HepG2 (cell line): Measurements from ENCODE around the gene TMEM74B. TPM values are rescaled to one million over a fixed set of nuclear protein-coding genes. Genes with fewer than 3 reads are reported as not detected.

Experiments
- ATAC-seq: fragments of 200-7000 bp; cut with Tn5 transposase; 3 replicates; pipeline ENCODE4 v1.9.1; 2020; ENCODE audit warnings: mild to moderate bottlenecking, moderate library complexity
- BruUV-seq: library from RNA; stranded (reverse); fragments of 400-500 nt; replicated peaks from 2 replicates; lab custom pipeline; 2021; lab: Mats Ljungman, UMichigan
- CTCF ChIA-PET: fragments of 300-600 bp; formaldehyde crosslinking; extraction: SDS; loops from one replicate; lab custom pipeline; 2021; ENCODE audit warnings: low total read pairs, inconsistent platforms, low intra/inter-chr PET ratio; lab: Yijun Ruan, JAX
- POLR2A ChIA-PET: fragments of 350-600 bp; sonication (Branson Sonifier 250); formaldehyde crosslinking; loops from one replicate; lab custom pipeline; 2020; ENCODE audit warnings: antibody characterized with exemption, inconsistent platforms; lab: Yijun Ruan, JAX
- DNase-seq: peaks from one replicate; pipeline ENCODE4 v3.0.0-alpha.2; 2015; ENCODE audit warnings: low spot score
- FAIRE-seq: peaks from 3 replicates; lab custom pipeline; 2011; peaks lifted over from hg19 to GRCh38; lab: Jason Lieb, UNC
- H2AFZ ChIP-seq: one replicate; pipeline ENCODE4 v1.6.1; 2011; ENCODE audit warnings: low read length, inconsistent platforms
- H3K27ac ChIP-seq: fragments of 300-600 bp; 3 replicates; pipeline ENCODE4 v1.8.0; 2011; ENCODE audit warnings: mixed run types, mild to moderate bottlenecking, mixed read lengths, low read length, inconsistent platforms; ENCODE audit not compliant: insufficient read depth; ENCODE audit errors: extremely low read length
- H3K27me3 ChIP-seq, 2 experiments: fragments of 200-600 bp in 1 of 2; 2 replicates in 1 of 2; 3 replicates in 1 of 2; pipeline versions ENCODE4 v1.6.0 to v1.8.0; 2011; ENCODE audit warnings: low read length in 2 of 2, mild to moderate bottlenecking in 2 of 2, moderate library complexity in 2 of 2, inconsistent platforms in 1 of 2; ENCODE audit not compliant: insufficient read depth in 2 of 2, control insufficient read depth in 1 of 2
- H3K36me3 ChIP-seq, 2 experiments: fragments of 200-600 bp in 1 of 2; replicated peaks in 1 of 2; 2 replicates in 1 of 2; 3 replicates in 1 of 2; pipeline versions ENCODE4 v1.5.1 to v1.8.0; 2011; ENCODE audit warnings: low read length in 2 of 2, inconsistent platforms in 1 of 2; ENCODE audit not compliant: insufficient read depth in 2 of 2, control insufficient read depth in 1 of 2
- H3K4me1 ChIP-seq: 2 replicates; pipeline ENCODE4 v1.5.1; 2012; ENCODE audit warnings: low read length, inconsistent platforms; ENCODE audit not compliant: insufficient read depth
- H3K4me2 ChIP-seq: 2 replicates; pipeline ENCODE4 v1.6.0; 2011; ENCODE audit warnings: low read depth, low read length, inconsistent platforms
- H3K4me3 ChIP-seq, 3 experiments: fragments of 200-600 bp in 1 of 3; sonication (generic), shearing (Covaris generic) in 1 of 3; replicated peaks in 1 of 3; 2 replicates each; pipeline ENCODE4 v1.5.1; 2011 to 2016; ENCODE audit warnings: low read length in 3 of 3, inconsistent platforms in 2 of 3, low read depth in 2 of 3, mild to moderate bottlenecking in 2 of 3, control low read depth in 1 of 3, mixed read lengths in 1 of 3; ENCODE audit not compliant: insufficient read depth in 1 of 3
- H3K79me2 ChIP-seq: one replicate; pipeline ENCODE4 v1.6.1; 2011; ENCODE audit warnings: low read length, inconsistent platforms; ENCODE audit not compliant: insufficient read depth
- H3K9ac ChIP-seq: 2 replicates; pipeline ENCODE4 v1.6.0; 2011; ENCODE audit warnings: mild to moderate bottlenecking, low read depth, low read length, inconsistent platforms; ENCODE audit not compliant: insufficient read depth
- H3K9me3 ChIP-seq: 2 replicates; pipeline ENCODE4 v1.5.1; 2012; ENCODE audit warnings: mild to moderate bottlenecking, low read length
- H4K20me1 ChIP-seq: 2 replicates; pipeline ENCODE4 v1.6.0; 2011; ENCODE audit warnings: inconsistent platforms, mild to moderate bottlenecking, low read length, moderate library complexity; ENCODE audit not compliant: insufficient read depth
- ARID2 ChIP-seq: sonication (generic); formaldehyde crosslinking; IDR thresholded peaks from 2 replicates; pipeline ENCODE4 v1.8.1; 2022; ENCODE audit warnings: mild to moderate bottlenecking, missing genetic modification reagents, borderline replicate concordance
- ATF5 ChIP-seq: sonication (generic); formaldehyde crosslinking; IDR thresholded peaks from 2 replicates; pipeline ENCODE4 v1.4.0; 2020; ENCODE audit warnings: mild to moderate bottlenecking, low read depth, missing genetic modification reagents
- CERS6 ChIP-seq: sonication (generic); formaldehyde crosslinking; IDR thresholded peaks from 2 replicates; pipeline ENCODE4 v1.5.0; 2020; ENCODE audit warnings: missing genetic modification reagents
- EEA1 ChIP-seq: sonication (generic); formaldehyde crosslinking; IDR thresholded peaks from 2 replicates; pipeline ENCODE4 v1.5.1; 2020; ENCODE audit warnings: mild to moderate bottlenecking, missing genetic modification reagents, borderline replicate concordance
- ISX ChIP-seq: sonication (generic); formaldehyde crosslinking; conservative IDR thresholded peaks from 2 replicates; pipeline ENCODE4 v1.5.0; 2020; ENCODE audit warnings: missing genetic modification reagents
- KMT2B ChIP-seq: IDR thresholded peaks from 2 replicates; pipeline ENCODE4 v1.6.1; 2016; ENCODE audit warnings: missing genetic modification reagents, missing compliant biosample characterization
- MEIS2 ChIP-seq: sonication (generic); formaldehyde crosslinking; IDR thresholded peaks from 2 replicates; pipeline ENCODE4 v1.9.0; 2021; ENCODE audit warnings: mild to moderate bottlenecking, missing genetic modification reagents
- MYPOP ChIP-seq: sonication (generic); formaldehyde crosslinking; IDR thresholded peaks from 2 replicates; pipeline ENCODE4 v1.8.1; 2023; ENCODE audit warnings: mild to moderate bottlenecking, moderate library complexity, missing genetic modification reagents
- POGK ChIP-seq: sonication (generic); formaldehyde crosslinking; conservative IDR thresholded peaks from 2 replicates; pipeline ENCODE4 v1.8.0; 2022; ENCODE audit warnings: mild to moderate bottlenecking, moderate library complexity, missing genetic modification reagents
- REPIN1 ChIP-seq: sonication (generic); formaldehyde crosslinking; IDR thresholded peaks from 2 replicates; pipeline ENCODE4 v1.8.0; 2022; ENCODE audit warnings: missing genetic modification reagents, low read depth, mild to moderate bottlenecking, borderline replicate concordance
- SMAD1 ChIP-seq: sonication (generic); formaldehyde crosslinking; IDR thresholded peaks from 2 replicates; pipeline ENCODE4 v1.4.0; 2020; ENCODE audit warnings: missing genetic modification reagents, low read depth, mild to moderate bottlenecking, borderline replicate concordance
- SNRNP70 ChIP-seq: fragments of 200-400 bp; formaldehyde crosslinking; IDR thresholded peaks from 2 replicates; pipeline ENCODE4 v1.6.1; 2017; ENCODE audit warnings: mild to moderate bottlenecking, low read depth, low read length, moderate library complexity
- TBL1XR1 ChIP-seq: fragments of 150-350 bp; IDR thresholded peaks from 2 replicates; pipeline ENCODE4 v1.6.1; 2014; ENCODE audit warnings: borderline replicate concordance, low read length; ENCODE audit not compliant: partially characterized antibody
- ZBTB42 ChIP-seq: sonication (generic); formaldehyde crosslinking; IDR thresholded peaks from 2 replicates; pipeline ENCODE4 v1.5.0; 2020; ENCODE audit warnings: mild to moderate bottlenecking, missing genetic modification reagents
- ZBTB7B ChIP-seq: sonication (generic); formaldehyde crosslinking; IDR thresholded peaks from 2 replicates; pipeline ENCODE4 v1.4.0; 2020; ENCODE audit warnings: missing genetic modification reagents
- ZNF563 ChIP-seq: sonication (generic); formaldehyde crosslinking; IDR thresholded peaks from 2 replicates; pipeline ENCODE4 v1.8.0; 2022; ENCODE audit warnings: mild to moderate bottlenecking, moderate library complexity, missing genetic modification reagents
- WGBS: methylation state at CpG from one replicate; pipeline ENCODE4 v1.1.6; 2017; ENCODE audit warnings: low lambda C conversion rate; 5-methylcytosine and 5-hydroxymethylcytosine counted together
- in situ Hi-C: cut with HindIII; loops from 2 replicates; pipeline ENCODE4 v1.10.0; 2017; ENCODE audit warnings: low pct_unique_long_range_greater_than_20kb; ENCODE audit not compliant: extremely low pct_ligation_motif_present
- intact Hi-C: fragments of 100-400 bp; cut with micrococcal nuclease; formaldehyde crosslinking; loops from one replicate; pipeline ENCODE4 v1.10.0; 2022; ENCODE audit not compliant: unreplicated experiment
- polyA plus RNA-seq, 8 experiments: library from polyadenylated mRNA; depleted of rRNA in 3 of 8; stranded (reverse) in 7 of 8; unstranded in 1 of 8; fragments of >200 nt; fragmentation: Illumina TruSeq in 4 of 8; extraction: Trizol in 4 of 8; gene quantifications; 2 replicates each; pipeline versions ENCODE4 v1.2.1 to v1.2.3, GENCODE V29; 2011 to 2016; ENCODE audit warnings: low read depth in 4 of 8, missing spikeins in 1 of 8, mixed read lengths in 1 of 8; ENCODE audit not compliant: insufficient read depth in 1 of 8
- total RNA-seq, 5 experiments: library from RNA; depleted of rRNA; stranded (reverse); fragments of >200 nt; fragmentation: Illumina TruSeq; extraction: Trizol; gene quantifications; 2 replicates each; pipeline ENCODE4 v1.2.3, GENCODE V29; 2016; ENCODE audit warnings: low read depth in 1 of 5
- TF ChIP-seq, protein P1 (sequence below): sonication (generic); formaldehyde crosslinking; IDR thresholded peaks from 2 replicates; pipeline ENCODE4 v1.4.0; 2020; ENCODE audit warnings: missing genetic modification reagents

Gene TMEM74B
- total and polyA plus RNA-seq, 2 of the 13 experiments (the other 11 are each of a cell fraction or from before 2014, with no cell fraction given), result 4.7 to 18.4 TPM

DNA sequence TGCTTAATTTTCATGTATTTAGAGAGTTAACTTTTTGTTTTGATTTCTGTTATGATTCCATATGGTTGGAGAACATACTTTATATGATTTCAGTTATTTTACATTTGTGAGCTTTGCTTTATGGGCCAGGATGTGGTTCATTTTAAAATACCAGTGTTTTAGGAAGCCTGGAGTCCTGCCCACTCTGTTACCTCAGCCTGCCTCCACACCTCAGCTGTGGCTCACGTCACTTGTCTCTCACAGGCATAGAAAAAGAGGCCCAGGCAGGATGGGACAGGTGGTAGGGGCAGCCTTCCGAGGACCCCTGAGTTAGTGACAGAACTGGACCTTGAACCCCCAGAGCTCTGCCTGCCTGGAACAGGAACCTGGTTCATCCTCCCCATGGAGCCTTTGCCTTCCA lies 50.4 kb downstream of the TMEM74B start:
- Histone ChIP-seq H3K79me2 (peaks cover 31% of the 10 kb centered on the region), H3K4me3 (no peak overlapping the region), H3K4me1 (no peaks in the 10 kb centered on the region), H3K27me3 (no peaks in the 10 kb centered on the region), H3K36me3 (peaks cover 51 to 96% of the 10 kb centered on the region in 2 experiments), H3K9me3 (peaks cover 15% of the 10 kb centered on the region; the same call in 1 of the 2 replicates), H2AFZ (no peak overlapping the region), H3K9ac (no peak overlapping the region), H3K4me2 (no peak overlapping the region), H3K27ac (no peak overlapping the region), H4K20me1 (no peaks in the 10 kb centered on the region)
- FAIRE-seq, result no peak
- CTCF ChIA-PET, result no interaction called here
- in situ Hi-C loops (no loop called here), intact Hi-C loops (no loop called here)
- WGBS, result 94% methylated on average over 2 of the region's 2 CpGs
- no peak for DNase-seq
- POLR2A ChIA-PET, result no interaction called here
- TF ChIP-seq REPIN1 (CRISPR knock-in tag), result no peak
- no peak for TF ChIP-seq ISX
- TF ChIP-seq, protein P1, sequence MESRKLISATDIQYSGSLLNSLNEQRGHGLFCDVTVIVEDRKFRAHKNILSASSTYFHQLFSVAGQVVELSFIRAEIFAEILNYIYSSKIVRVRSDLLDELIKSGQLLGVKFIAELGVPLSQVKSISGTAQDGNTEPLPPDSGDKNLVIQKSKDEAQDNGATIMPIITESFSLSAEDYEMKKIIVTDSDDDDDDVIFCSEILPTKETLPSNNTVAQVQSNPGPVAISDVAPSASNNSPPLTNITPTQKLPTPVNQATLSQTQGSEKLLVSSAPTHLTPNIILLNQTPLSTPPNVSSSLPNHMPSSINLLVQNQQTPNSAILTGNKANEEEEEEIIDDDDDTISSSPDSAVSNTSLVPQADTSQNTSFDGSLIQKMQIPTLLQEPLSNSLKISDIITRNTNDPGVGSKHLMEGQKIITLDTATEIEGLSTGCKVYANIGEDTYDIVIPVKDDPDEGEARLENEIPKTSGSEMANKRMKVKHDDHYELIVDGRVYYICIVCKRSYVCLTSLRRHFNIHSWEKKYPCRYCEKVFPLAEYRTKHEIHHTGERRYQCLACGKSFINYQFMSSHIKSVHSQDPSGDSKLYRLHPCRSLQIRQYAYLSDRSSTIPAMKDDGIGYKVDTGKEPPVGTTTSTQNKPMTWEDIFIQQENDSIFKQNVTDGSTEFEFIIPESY, result no peak
- TF ChIP-seq ATF5 (CRISPR knock-in tag), result no peak
- no peak for TF ChIP-seq MYPOP
- TF ChIP-seq SMAD1 (CRISPR knock-in tag), result no peak
- TF ChIP-seq EEA1 (CRISPR knock-in tag), result no peak
- TF ChIP-seq ZBTB42 (CRISPR knock-in tag), result no peak
- no peak for TF ChIP-seq ZBTB7B (CRISPR knock-in tag)
- no peak for TF ChIP-seq ARID2 (CRISPR knock-in tag)
- no peak for TF ChIP-seq SNRNP70
- TF ChIP-seq TBL1XR1, result no peak
- no peak for TF ChIP-seq MEIS2 (CRISPR knock-in tag)
- no peak for TF ChIP-seq ZNF563 (CRISPR knock-in tag)
- TF ChIP-seq CERS6 (CRISPR knock-in tag), result no peak
- no peak for TF ChIP-seq POGK (CRISPR knock-in tag)
- no peak for TF ChIP-seq KMT2B (CRISPR knock-in tag)
- no TSS peak for BruUV-seq
- ATAC-seq, result no peak
